ENCODE results near the gene PUS7L. TPM values are rescaled to one million over a fixed set of nuclear protein-coding genes. Genes with fewer than 3 reads are reported as not detected.

Gene PUS7L
- total RNA-seq, 2 donors from 2014 or later, result 7.6 to 8.9 TPM

DNA sequence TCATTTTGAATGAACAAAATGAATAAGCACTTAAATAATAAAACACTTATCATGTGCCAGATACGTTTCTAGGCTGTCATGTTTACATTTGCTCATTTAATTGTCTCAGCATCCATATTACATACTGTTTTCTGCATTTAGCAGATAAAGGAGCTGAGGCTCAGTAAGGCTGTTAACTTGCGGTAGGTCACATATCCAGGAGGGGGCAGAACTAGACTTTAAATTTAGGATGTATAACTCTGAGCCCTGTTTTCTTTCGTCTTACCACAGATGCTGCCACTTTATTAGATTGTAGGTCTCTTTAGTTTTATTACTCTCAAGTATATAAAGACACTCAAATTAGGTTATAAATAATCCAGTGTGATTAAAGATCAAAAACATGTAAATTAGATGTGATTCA, 17.9 kb upstream of the PUS7L start:
- Histone ChIP-seq H3K36me3 (peaks cover 12% of the 10 kb centered on the region), H3K4me3 (no peak overlapping the region), H3K27ac (no peak overlapping the region), H3K27me3 (replicated peaks; ENCODE audit: insufficient read depth) (no peaks in the 10 kb centered on the region), H3K4me1 (ENCODE audit: control insufficient read depth in 1 of 2, low read depth in 2 of 2) (no peaks in the 10 kb centered on the region), H3K9me3 (no peaks in the 10 kb centered on the region)
- TF ChIP-seq, protein P1, sequence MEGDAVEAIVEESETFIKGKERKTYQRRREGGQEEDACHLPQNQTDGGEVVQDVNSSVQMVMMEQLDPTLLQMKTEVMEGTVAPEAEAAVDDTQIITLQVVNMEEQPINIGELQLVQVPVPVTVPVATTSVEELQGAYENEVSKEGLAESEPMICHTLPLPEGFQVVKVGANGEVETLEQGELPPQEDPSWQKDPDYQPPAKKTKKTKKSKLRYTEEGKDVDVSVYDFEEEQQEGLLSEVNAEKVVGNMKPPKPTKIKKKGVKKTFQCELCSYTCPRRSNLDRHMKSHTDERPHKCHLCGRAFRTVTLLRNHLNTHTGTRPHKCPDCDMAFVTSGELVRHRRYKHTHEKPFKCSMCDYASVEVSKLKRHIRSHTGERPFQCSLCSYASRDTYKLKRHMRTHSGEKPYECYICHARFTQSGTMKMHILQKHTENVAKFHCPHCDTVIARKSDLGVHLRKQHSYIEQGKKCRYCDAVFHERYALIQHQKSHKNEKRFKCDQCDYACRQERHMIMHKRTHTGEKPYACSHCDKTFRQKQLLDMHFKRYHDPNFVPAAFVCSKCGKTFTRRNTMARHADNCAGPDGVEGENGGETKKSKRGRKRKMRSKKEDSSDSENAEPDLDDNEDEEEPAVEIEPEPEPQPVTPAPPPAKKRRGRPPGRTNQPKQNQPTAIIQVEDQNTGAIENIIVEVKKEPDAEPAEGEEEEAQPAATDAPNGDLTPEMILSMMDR (IDR thresholded peaks at IDR 0.05), result no peak
- no peak for DNase-seq (ENCODE audit: low spot score)
- no peak for ATAC-seq (ENCODE audit: insufficient number of reproducible peaks, low FRiP score, low read depth)

DNA sequence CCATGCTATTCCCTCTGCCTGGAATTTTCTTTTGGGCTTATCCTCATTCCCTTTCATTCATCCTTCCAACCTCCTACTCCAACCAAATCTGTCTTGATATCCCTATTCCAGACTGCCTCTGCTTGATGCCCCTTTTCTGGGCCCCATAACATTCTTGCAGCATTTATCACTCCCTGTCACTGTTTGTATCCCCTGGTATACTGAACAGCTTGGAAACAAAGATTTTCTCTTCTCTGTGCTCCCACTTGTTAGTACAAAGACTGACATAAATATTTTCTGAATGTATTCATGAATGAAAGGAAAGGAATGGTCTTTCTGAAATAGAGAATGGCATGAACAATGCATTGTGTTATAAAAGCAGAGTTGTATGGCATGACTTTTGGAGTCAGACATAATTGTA, 7.7 kb upstream of the PUS7L start:
- DNase-seq (ENCODE audit: low spot score) (no peak), ATAC-seq (ENCODE audit: insufficient number of reproducible peaks, low FRiP score, low read depth) (no peak)
- Histone ChIP-seq H3K4me1 (ENCODE audit: control insufficient read depth in 1 of 2, low read depth in 2 of 2) (peaks cover 5 to 6% of the 10 kb centered on the region in 2 donors), H3K27me3 (replicated peaks; ENCODE audit: insufficient read depth) (no peaks in the 10 kb centered on the region), H3K36me3 (peaks cover 13% of the 10 kb centered on the region), H3K4me3 (no peak overlapping the region), H3K9me3 (no peaks in the 10 kb centered on the region), H3K27ac (no peak overlapping the region)
- TF ChIP-seq, protein P1 (IDR thresholded peaks at IDR 0.05), result no peak

DNA sequence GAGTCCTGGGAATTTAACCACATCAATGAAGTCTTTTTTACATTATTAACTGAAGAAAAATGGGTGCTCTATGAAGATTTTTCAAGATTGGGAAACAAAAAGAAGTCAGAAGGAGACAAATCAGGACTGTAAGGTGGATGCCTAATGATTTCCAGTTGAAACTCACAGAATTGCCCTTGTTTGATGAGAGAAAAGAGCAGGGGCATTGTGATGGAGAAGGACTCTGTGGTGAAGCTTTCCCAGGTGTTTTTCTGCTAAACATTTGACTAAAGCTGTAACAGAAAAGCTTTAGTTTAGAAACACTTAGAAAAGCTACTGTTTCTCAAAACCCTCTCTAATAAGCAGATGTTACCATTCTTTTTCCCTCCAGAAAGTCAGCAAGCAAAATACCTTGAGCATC, 5.9 kb upstream of the PUS7L start:
- Histone ChIP-seq H3K36me3 (peaks cover 7% of the 10 kb centered on the region), H3K27ac (no peak overlapping the region), H3K4me3 (no peak overlapping the region), H3K27me3 (replicated peaks; ENCODE audit: insufficient read depth) (no peaks in the 10 kb centered on the region), H3K9me3 (no peaks in the 10 kb centered on the region), H3K4me1 (ENCODE audit: control insufficient read depth in 1 of 2, low read depth in 2 of 2) (peaks cover 20 to 24% of the 10 kb centered on the region in 2 donors)
- TF ChIP-seq, protein P1 (IDR thresholded peaks at IDR 0.05), result no peak
- DNase-seq (ENCODE audit: low spot score), result no peak
- no peak for ATAC-seq (ENCODE audit: insufficient number of reproducible peaks, low FRiP score, low read depth)

DNA sequence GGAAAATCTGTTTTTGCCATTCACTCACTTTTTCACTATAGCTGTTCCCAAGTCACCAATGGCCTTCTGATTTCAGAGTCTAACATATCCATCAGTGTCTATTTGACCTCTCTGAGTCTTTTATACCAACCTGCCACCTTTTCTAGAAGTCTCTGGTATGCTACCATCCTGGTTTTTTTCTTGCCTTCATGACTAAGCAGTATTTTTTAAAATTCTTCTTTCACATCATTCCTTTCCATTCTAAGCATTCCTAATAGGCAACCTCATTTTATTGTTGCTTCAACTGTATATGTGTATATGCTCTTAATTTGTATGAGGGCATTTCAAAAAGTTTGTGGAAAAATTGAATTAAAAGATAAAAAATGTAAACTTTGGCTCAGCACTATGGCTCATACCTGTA, 5.2 kb upstream of the PUS7L start:
- H3K27ac ChIP-seq, result no peak overlapping the region
- no peak for ATAC-seq (ENCODE audit: insufficient number of reproducible peaks, low FRiP score, low read depth)
- no peaks in the 10 kb centered on the region for H3K27me3 ChIP-seq (replicated peaks; ENCODE audit: insufficient read depth)
- H3K9me3 ChIP-seq, result no peaks in the 10 kb centered on the region
- H3K4me3 ChIP-seq, result no peak overlapping the region
- peaks cover 5% of the 10 kb centered on the region for H3K36me3 ChIP-seq
- H3K4me1 ChIP-seq (ENCODE audit: control insufficient read depth in 1 of 2, low read depth in 2 of 2), result peaks cover 22 to 26% of the 10 kb centered on the region in 2 donors
- TF ChIP-seq, protein P1 (IDR thresholded peaks at IDR 0.05), result no peak
- DNase-seq (ENCODE audit: low spot score), result no peak

DNA sequence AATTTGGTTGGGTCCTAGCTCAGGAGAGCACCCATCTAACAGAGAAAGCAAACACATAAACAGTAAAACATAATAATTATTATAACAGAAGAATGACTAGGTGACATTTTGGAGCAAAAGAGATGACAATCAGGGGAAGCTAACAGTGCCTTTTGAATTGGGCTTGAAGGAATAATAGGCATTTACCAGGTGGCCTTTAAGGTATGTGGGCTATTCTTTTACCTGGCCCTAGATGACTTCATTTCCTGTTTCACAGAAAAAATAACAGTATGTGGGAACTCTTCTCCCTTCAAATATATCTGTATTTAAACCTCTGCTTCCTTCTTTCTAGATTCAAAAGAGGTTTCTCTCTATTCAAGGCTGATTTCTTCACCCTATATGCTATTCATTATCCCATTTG, 4.0 kb upstream of the PUS7L start:
- ATAC-seq (ENCODE audit: insufficient number of reproducible peaks, low FRiP score, low read depth), result no peak
- Histone ChIP-seq H3K27ac (no peak overlapping the region), H3K9me3 (no peaks in the 10 kb centered on the region), H3K4me3 (no peak overlapping the region), H3K4me1 (ENCODE audit: control insufficient read depth in 1 of 2, low read depth in 2 of 2) (peaks cover 26 to 30% of the 10 kb centered on the region in 2 donors), H3K36me3 (no peaks in the 10 kb centered on the region), H3K27me3 (replicated peaks; ENCODE audit: insufficient read depth) (no peaks in the 10 kb centered on the region)
- TF ChIP-seq, protein P1 (IDR thresholded peaks at IDR 0.05), result no peak
- DNase-seq (ENCODE audit: low spot score), result no peak
